Measurements from ENCODE around the gene PRDM7. TPM values are rescaled to one million over a fixed set of nuclear protein-coding genes. Genes with fewer than 3 reads are reported as not detected.

PRDM7 gene
- total RNA-seq, 1 experiment from 2014 or later: not detected

DNA sequence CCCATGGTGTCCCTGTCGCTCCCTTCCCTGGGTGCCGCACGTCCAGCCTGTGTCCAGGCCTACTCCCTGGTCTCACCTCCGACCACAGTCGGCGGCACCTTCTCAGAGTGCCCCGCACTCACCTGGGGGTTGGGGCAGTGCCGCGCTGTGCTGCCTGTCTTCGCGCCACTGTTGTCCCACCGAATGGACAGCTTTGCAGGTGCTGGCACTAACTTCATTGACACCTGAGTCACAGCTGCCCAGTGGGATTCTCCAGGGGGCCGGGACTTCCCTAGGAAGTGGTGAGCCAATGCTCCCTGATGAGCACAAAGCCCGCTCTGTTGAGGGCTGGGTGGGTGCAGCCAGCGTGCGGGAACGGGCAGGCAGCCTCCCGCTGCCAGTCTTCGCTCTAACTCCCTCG is 33.6 kb downstream of the PRDM7 start (continued):
- TF ChIP-seq, protein P1, sequence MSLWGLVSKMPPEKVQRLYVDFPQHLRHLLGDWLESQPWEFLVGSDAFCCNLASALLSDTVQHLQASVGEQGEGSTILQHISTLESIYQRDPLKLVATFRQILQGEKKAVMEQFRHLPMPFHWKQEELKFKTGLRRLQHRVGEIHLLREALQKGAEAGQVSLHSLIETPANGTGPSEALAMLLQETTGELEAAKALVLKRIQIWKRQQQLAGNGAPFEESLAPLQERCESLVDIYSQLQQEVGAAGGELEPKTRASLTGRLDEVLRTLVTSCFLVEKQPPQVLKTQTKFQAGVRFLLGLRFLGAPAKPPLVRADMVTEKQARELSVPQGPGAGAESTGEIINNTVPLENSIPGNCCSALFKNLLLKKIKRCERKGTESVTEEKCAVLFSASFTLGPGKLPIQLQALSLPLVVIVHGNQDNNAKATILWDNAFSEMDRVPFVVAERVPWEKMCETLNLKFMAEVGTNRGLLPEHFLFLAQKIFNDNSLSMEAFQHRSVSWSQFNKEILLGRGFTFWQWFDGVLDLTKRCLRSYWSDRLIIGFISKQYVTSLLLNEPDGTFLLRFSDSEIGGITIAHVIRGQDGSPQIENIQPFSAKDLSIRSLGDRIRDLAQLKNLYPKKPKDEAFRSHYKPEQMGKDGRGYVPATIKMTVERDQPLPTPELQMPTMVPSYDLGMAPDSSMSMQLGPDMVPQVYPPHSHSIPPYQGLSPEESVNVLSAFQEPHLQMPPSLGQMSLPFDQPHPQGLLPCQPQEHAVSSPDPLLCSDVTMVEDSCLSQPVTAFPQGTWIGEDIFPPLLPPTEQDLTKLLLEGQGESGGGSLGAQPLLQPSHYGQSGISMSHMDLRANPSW (CRISPR knock-in tag; conservative IDR thresholded peaks at IDR 0.05; ENCODE audit: low read depth): no peak
- TF ChIP-seq ZNF423 (CRISPR knock-in tag; IDR thresholded peaks at IDR 0.05) (no peak), CBFB (CRISPR knock-in tag; IDR thresholded peaks at IDR 0.05; ENCODE audit: low read depth) (no peak), ZNF121 (CRISPR knock-in tag; IDR thresholded peaks at IDR 0.05) (no peak), SOX15 (CRISPR knock-in tag; IDR thresholded peaks at IDR 0.05) (no peak), SMAD3 (CRISPR knock-in tag; IDR thresholded peaks at IDR 0.05; ENCODE audit: borderline replicate concordance) (no peak), FOXJ3 (CRISPR knock-in tag; IDR thresholded peaks at IDR 0.05; ENCODE audit: borderline replicate concordance) (no peak), TEAD1 (CRISPR knock-in tag; IDR thresholded peaks at IDR 0.05) (no peak)
- TF ChIP-seq, protein P2, sequence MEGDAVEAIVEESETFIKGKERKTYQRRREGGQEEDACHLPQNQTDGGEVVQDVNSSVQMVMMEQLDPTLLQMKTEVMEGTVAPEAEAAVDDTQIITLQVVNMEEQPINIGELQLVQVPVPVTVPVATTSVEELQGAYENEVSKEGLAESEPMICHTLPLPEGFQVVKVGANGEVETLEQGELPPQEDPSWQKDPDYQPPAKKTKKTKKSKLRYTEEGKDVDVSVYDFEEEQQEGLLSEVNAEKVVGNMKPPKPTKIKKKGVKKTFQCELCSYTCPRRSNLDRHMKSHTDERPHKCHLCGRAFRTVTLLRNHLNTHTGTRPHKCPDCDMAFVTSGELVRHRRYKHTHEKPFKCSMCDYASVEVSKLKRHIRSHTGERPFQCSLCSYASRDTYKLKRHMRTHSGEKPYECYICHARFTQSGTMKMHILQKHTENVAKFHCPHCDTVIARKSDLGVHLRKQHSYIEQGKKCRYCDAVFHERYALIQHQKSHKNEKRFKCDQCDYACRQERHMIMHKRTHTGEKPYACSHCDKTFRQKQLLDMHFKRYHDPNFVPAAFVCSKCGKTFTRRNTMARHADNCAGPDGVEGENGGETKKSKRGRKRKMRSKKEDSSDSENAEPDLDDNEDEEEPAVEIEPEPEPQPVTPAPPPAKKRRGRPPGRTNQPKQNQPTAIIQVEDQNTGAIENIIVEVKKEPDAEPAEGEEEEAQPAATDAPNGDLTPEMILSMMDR (IDR thresholded peaks at IDR 0.05): no peak

DNA sequence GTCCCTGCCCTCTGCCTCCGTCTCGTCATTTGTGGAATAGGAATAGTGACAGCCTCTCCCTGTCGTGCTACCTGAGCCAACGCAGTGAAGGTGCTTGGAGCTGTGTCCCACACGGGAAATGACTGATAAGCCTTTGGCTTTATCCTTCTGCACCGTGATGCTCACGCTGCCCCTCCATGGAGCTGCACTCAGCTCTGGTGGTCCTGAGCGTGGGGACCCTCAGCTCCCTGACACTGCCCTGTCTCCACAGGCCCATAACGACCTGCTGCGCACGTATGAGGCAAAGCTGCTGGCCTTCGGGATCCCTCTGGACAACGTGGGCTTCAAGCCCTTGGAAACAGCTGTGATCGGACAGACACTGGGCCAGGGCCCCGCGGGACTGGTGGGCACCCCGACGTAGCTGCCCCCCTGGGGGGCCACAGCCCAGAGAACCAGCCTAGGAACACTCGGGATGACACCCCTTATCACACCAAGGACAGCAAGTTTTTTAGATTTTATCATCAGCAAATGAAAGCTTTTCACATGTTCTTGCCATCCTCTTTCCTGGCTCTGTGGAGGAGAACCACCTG is 34.1 kb downstream of the PRDM7 start:
- DNase-seq (ENCODE audit: low spot score): no peak

More for the DNA sequence above, 34.1 kb downstream of the PRDM7 start:
- no peak overlapping the region for H3K4me3 Mint-ChIP-seq
- ChIA-PET POLR2A (interaction anchor here (1.6 kb wide), 1 partner anchor 8 kb away, joined by 4 read pairs; no protein-coding TSS in a partner anchor), CTCF (no interaction called here)
- ATAC-seq: no peak
- H3K27ac Mint-ChIP-seq: no peak overlapping the region
- H3K9me3 Mint-ChIP-seq: no peaks in the 10 kb centered on the region
- H3K27me3 Mint-ChIP-seq (ENCODE audit: low read depth): no peaks in the 10 kb centered on the region
- H3K36me3 Mint-ChIP-seq: peaks cover 25% of the 10 kb centered on the region
- peaks cover 5% of the 10 kb centered on the region for H3K4me1 Mint-ChIP-seq
- TF ChIP-seq NR2C2 (CRISPR knock-in tag; IDR thresholded peaks at IDR 0.05) (no peak), NFYB (CRISPR knock-in tag; conservative IDR thresholded peaks at IDR 0.05; ENCODE audit: low read depth) (no peak), MYBL2 (CRISPR knock-in tag; IDR thresholded peaks at IDR 0.05) (no peak), ZNF396 (CRISPR knock-in tag; IDR thresholded peaks at IDR 0.05; ENCODE audit: borderline replicate concordance) (no peak), ESRRA (CRISPR knock-in tag; IDR thresholded peaks at IDR 0.05; ENCODE audit: borderline replicate concordance) (no peak), SP1 (CRISPR knock-in tag; conservative IDR thresholded peaks at IDR 0.05) (no peak)
- TF ChIP-seq, protein P3, sequence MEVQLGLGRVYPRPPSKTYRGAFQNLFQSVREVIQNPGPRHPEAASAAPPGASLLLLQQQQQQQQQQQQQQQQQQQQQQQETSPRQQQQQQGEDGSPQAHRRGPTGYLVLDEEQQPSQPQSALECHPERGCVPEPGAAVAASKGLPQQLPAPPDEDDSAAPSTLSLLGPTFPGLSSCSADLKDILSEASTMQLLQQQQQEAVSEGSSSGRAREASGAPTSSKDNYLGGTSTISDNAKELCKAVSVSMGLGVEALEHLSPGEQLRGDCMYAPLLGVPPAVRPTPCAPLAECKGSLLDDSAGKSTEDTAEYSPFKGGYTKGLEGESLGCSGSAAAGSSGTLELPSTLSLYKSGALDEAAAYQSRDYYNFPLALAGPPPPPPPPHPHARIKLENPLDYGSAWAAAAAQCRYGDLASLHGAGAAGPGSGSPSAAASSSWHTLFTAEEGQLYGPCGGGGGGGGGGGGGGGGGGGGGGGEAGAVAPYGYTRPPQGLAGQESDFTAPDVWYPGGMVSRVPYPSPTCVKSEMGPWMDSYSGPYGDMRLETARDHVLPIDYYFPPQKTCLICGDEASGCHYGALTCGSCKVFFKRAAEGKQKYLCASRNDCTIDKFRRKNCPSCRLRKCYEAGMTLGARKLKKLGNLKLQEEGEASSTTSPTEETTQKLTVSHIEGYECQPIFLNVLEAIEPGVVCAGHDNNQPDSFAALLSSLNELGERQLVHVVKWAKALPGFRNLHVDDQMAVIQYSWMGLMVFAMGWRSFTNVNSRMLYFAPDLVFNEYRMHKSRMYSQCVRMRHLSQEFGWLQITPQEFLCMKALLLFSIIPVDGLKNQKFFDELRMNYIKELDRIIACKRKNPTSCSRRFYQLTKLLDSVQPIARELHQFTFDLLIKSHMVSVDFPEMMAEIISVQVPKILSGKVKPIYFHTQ (CRISPR knock-in tag; IDR thresholded peaks at IDR 0.05): no peak
- TF ChIP-seq, protein P4, sequence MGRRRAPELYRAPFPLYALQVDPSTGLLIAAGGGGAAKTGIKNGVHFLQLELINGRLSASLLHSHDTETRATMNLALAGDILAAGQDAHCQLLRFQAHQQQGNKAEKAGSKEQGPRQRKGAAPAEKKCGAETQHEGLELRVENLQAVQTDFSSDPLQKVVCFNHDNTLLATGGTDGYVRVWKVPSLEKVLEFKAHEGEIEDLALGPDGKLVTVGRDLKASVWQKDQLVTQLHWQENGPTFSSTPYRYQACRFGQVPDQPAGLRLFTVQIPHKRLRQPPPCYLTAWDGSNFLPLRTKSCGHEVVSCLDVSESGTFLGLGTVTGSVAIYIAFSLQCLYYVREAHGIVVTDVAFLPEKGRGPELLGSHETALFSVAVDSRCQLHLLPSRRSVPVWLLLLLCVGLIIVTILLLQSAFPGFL (CRISPR knock-in tag; IDR thresholded peaks at IDR 0.05; ENCODE audit: borderline replicate concordance): no peak
- TF ChIP-seq, protein P5, sequence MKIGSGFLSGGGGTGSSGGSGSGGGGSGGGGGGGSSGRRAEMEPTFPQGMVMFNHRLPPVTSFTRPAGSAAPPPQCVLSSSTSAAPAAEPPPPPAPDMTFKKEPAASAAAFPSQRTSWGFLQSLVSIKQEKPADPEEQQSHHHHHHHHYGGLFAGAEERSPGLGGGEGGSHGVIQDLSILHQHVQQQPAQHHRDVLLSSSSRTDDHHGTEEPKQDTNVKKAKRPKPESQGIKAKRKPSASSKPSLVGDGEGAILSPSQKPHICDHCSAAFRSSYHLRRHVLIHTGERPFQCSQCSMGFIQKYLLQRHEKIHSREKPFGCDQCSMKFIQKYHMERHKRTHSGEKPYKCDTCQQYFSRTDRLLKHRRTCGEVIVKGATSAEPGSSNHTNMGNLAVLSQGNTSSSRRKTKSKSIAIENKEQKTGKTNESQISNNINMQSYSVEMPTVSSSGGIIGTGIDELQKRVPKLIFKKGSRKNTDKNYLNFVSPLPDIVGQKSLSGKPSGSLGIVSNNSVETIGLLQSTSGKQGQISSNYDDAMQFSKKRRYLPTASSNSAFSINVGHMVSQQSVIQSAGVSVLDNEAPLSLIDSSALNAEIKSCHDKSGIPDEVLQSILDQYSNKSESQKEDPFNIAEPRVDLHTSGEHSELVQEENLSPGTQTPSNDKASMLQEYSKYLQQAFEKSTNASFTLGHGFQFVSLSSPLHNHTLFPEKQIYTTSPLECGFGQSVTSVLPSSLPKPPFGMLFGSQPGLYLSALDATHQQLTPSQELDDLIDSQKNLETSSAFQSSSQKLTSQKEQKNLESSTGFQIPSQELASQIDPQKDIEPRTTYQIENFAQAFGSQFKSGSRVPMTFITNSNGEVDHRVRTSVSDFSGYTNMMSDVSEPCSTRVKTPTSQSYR (CRISPR knock-in tag; IDR thresholded peaks at IDR 0.05): no peak

Data from WTC11 (cell line).